Activated CD4-positive, alpha-beta T cell treated with anti-CD3 and anti-CD28 coated beads, Interleukin-2, amount 50 U/mL, for 48 hours (primary cell): ENCODE data around the gene DSEL.

Source experiments
- DNase-seq, 2 experiments: peaks; one replicate each; pipeline ENCODE4 v3.0.0-alpha.2; 2020

Gene DSEL

DNA sequence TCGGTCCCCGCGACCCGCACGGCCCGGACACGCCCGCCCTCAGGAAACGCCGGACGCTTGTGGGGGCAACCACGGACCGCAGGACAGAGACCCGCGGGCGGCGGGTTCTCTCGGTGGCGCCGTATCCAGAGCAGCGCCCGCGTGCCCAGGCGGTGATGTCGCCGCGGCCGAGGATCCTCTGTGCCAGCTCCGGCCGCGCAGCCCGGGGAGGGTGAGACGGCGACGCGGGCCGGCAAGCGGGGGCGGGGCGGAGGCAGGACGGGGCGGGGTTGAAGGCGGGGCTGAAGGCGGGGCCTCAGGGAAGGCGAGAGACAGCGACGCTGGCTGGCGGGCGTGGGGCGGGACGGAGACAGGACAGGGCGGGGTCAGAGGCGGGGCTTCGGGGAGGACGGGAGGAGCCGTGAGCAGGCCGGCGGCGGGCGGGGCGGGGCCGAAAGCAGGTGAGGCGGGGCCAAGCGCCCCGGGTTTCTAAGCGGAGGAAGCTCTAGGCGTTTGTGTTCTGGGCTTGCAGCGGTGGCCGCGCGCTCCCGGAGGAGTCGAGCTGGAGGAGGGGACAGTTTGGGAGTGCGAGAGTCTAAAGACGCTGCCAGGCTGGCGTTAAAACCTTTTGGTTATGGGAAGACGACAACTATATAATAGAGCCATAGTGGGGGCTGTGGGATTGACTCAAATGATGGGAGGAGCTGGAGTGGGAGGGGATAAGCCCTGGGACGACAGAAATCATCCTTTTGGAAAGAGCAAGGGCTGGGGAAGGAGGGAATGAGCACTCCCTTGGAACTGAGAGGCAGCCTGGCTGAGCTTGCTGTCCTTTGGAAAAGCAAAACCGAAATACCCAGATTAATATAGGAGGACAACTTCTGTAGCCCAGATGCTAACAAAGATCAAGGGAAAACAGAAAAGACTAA is at the start of gene DSEL:
Gene DSEL (minus strand): TSS at position 182 of the 905 bp plus-strand sequence. CDS start 2,112 bp downstream, outside the sequence.
- DNase-seq = peak; percentile 98 to 99

DNA sequence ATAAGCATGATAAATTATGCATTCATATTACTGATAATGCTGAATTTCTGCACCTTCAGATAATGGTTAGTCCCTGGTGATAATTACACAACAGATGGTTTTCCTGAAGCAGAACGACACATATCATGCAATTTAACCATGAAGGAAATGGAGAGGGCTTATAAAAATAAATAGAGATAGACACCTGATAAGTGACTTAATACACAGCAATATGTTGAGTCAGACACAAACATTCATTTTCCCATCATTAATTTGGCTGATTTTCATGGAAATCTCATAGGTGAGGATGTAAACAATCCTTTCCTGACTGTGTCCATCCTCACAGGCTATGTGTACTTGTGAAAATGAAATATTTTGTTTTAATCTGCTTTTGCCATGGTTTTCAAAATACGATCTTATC is 36.9 kb upstream of the DSEL start:
- DNase-seq = no peak

DNA sequence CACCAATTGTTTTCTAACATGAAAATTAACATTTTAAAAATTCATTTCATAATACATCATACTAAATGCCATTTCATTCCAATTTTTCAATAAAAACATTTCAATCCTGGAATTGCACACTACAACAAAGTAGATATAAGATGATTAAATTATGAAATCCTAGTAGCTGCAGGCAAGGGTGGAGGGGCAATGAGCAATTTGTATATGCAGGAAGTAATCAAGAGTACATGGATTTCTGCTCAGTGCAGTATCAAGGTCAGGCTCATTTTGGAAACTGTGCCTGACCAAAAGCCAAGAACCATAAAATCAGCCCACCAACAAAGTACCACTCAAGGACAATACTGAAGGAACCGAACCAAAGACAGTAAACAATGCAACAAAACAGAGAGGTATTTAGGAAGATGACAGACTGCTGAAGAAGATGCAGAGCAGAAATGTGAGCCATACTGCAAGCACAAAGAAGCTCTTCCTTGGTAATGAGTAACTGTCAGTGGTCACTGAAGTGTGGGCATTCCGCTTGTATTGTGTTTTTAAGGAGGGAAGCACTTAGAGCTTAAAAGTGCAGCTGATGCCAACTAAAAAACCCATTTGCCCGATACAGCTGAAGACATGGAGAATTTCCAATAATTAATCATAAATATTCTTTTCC is 34.5 kb upstream of the DSEL start:
- DNase-seq = no peak

DNA sequence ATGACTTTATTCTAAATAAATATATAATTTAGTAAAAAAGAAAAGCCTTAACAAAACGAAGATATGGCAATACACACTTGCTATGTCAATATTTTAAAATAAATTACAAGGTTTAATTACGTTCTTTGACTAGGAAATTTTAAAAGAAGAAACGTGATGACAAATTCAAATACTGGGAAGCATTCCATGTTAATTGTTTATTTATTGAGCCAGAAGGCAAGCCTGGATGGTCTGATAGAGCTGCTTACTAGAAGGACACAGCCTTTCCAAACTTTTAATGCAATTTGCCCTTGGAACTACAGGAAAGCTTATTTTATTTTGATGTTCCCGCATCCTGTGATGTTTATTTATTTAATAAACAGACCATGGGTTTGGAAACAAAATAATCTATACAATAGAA is 33.4 kb upstream of the DSEL start:
- no peak for DNase-seq

DNA sequence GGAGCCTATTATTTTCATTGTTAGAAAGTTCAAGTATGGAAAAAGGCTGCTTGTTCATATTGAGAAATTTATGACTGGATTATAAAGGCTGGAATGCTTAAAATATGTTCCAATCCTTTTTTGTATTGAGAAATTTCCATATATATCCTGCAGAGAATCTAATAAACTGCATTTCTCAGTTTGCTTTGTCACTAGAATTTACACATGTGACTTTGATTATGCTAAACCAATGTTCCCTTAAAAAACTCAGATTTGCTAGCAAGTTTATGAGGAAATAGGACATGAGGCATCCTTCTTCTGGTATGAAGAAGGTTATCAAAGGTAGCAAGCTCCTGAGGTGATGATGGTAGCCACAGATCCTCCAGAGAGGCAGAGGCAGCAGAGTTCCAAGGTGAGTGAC is 29.2 kb upstream of the DSEL start:
- DNase-seq = no peak

DNA sequence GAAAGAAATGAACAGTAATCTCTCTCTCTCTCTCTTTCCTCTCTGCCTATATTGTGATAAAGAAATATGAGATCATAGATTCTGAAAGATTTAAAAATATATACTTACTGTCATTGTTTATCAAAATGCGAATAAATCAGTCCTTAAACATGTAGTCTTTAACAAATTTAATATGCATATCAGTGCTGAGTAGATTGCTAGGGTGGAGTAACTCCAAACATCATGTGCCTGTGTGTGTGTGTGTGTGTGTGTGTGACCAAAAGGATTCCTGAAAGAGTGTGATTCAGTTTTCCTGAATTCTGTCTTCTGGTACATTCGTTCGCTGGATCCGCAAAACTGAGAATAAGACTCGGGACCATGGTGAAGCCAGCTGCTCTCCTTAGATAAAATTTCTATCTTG is 24.0 kb upstream of the DSEL start:
- DNase-seq = no peak

DNA sequence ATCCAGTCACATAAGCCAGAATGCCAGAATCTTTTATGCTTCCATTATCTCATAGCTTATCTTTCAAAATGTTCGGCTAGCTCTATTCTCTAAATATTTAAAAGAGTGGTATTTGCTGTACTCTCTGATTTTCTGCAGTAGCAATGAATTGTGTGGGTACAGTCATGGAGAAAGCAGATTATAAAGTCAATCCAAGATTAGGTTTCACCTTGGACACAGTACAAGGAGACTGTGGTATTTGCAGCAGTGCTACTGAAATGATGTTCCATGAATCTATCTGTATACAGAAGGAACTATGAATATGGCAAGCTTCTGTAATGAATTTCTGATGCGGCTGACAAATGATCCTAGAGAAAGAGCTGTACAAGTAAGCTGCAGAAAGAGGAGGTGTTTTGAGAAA is 15.4 kb upstream of the DSEL start:
- no peak for DNase-seq

DNA sequence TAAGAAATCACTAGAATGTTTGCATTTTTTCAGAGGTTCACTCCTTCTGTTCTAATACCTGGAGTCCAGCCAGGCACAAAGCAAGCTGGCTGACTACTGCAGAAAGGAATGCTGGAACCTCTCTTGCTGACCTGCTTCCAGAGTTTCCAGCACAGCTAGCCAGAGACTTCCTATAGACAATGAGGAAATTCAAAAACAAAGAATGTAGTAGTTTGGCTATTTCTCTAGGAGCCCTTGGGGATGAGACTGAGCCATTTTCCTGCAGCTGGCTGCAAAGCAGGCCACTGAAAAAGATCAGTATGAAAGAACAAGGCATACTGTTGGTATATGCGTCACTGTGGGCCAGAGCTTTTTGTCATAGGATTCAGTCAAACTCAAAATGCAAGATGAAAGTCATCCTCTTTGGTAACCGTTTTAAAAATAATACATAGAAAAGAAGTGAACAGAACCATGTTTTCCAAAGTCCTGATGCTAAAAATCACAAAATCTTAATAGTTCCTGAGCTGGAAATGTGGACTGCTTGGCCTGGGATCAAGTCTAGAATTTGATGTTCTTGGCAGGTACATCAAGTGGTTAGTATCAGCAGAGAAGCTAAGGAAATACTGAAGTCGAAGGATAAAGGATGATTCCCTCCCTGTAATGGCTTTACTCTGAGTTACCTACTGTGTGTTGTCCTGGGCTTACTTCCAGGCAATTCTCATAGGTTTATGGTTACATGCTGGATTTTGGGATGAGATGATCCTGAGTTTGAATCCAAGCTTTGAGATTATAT is 9.0 kb upstream of the DSEL start:
- no peak for DNase-seq

DNA sequence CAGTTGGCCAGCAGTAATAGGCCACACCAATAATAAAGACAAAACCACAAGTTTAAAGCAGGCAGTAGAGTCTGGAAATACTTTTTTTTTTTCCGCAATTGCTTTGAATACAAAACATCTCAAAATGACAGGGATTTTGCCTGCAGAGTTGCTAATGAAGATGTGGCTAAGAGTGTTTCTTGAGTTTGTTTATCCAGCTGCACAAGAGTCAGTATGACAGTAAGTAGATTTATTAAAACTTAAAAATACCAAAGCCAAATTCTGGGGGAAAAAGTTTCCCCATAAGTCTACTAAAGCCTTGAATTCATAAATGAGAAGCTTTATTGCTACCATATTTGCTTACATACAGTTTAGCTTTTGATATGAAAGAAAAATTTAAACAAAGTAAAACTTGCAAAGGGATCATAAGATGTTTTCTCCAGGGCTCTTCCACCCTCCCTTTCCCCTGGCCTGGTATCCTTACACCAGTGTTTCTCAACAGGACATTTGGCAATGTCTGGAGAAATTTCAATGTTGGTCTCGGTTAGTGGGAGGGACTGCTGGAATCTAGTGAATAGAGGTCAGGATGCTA is 3.9 kb upstream of the DSEL start:
- no peak for DNase-seq

DNA sequence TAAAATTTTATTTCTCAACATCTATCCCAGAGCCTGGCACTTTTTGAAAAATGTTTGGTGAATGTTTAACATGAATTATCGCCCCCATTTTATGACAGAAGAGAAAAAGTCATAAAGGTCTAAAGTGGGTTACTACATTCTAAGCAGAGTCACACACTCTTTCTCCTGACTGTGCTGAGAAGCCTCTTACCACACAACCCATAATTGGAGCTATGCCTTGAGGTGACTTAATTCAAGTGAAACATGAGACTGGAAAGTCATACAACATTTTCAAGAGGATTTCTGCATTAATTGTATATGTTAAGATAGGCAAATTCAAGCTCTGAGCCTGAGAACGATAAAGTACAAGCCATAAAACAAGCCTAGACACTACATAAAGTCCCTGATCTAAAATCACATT is 3.1 kb upstream of the DSEL start:
- DNase-seq = no peak

DNA sequence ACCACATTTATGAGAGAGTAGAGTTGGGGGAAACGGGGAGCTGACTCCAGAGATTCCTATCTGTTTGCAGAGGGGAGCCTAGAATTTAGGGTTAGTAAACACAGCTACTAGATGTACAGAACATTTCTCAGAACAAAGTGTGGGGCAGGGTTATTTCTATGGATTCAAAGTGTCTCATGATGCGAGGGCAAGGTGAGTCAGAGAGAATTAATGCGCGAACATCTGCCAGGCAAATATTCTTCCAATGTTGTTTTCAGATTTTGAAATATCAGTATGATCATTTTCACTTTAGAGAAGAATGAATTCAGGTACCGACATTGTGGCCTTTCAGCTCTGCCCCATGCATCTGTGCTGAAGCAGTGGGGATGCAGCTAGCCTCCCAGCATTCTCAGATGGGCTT is 2.0 kb upstream of the DSEL start:
- no peak for DNase-seq

DNA sequence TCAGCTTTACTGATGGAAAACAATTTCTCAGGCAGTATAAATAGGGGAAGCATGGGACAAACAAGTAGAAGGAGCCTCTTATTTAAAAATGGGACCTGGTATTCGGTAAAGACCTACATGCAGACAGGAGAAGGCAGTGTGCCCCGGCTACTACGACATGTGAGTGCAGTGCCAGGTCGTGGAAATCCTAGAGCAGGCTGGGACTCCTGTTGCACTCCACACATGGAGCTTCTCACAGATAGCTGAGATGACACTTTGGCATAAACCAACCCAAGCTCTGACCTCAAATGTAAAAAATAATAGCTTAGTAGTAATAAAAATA is 885 bp upstream of the DSEL start:
- DNase-seq = peak in 1 of 2 experiments; percentile 6

DNA sequence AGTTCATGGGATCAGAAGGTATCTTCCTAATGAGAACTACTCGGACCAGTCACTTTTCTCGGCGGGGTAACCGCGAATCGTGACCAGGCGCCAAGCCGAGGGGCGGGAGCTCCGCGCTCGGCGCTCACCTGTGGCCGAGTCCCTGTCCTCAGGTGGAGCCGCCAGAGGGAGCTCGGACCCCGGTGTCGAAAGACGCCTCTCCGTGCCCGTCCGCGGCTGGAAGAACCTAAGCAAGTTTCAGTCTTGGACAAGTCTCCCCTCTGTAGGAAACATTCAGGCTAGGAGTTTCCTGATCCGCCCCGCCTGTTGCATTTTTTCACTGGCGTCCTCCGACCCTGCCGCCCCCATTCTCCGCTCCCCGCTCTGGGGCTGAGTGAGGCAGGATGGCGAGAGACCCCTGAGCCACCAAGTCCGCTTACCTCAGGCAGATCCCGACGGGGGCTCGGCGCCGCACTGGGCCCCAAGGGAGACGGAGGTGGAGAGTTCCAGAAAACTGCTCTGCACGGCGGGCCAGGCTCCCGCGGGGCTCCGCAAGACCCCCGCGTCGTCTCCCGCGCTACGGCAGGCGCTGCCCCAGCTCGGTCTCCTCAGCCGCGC is 480 bp downstream of the DSEL start:
- peak; percentile 68 to 72 for DNase-seq

DNA sequence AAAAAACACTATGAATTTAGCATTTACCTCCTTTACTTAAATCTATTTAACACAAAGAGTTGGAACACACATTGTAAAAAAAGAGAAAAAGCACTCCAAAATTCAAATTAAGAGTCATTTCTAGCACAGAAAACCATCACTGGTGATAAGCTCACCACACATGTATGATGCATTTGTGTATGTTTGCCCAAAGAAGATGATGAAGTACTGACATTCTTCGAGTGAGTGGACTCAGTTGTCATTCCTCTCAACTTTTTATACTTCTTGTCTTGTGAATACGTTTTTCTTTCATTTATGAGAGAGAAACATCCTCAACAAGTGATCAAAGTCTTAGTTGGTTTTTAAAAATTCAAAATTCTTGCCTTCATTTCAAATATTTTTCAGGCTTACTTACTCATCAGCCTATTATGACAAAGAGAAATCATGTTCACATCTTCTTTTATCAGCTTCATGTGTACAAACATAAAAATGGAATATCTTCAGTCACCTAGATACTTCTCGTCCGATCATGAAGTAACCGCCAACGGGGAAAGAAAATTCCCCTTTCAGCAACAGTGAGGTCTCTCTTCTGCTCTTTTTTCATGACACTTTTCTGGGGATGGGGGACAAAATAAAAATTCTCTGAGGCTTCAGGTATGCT is 1.5 kb downstream of the DSEL start:
- DNase-seq = no peak

DNA sequence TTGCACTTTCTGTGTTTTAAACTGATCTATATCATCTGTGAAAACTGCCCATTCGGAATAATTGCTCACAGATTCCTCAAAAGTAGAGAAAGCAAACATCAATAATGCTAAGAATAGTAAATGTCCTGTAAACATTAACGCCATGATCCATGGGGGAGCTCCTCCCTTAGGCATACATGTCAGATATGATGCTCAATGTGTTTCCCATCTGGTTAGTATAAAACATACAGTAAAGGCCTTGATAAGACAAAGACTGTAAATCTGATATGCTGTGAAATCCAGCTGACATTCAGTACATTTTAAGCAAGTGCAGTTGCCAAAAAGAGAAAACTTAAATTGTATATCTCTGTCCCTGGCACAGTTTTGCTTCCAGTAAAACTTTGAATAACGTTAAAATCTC is 2.1 kb downstream of the DSEL start:
- no peak for DNase-seq

DNA sequence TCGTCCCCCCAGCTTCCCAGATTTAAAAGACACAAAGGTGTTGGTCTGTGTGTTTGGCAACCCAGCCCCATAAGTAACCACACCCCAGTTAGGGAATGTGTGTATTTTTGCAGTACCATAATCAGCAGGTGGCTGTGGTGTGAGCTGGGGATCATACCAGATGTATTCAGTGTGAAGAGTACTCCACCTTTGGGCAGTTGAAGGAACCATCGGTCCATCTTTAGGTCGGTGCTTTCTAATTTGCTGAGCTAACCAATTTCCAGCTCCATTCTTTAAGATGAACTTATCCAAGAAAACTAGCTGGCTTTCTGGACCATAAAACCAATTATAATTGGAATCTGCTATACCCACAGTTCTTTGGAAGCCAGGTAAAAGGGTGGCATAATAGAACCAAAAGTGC is 3.2 kb downstream of the DSEL start:
- DNase-seq = no peak

DNA sequence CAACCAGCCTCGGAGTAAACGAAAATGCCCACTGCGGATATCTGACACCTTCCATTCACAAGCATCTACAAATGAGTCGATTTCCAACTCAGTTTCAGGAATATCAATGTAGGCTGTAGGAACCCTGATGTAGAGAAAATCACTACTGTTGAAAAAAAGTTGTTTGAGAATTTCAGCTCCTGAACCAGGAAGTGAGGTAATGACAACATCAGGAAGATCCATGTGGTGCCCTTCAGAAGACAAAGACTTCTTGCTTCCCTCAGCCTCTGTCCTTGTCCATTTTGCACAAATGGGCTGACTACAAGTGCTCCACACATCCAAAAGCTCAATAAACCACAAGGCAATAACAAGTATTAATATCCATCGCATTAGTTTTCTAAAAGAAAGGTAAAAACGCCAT is 4.7 kb downstream of the DSEL start:
- no peak for DNase-seq

DNA sequence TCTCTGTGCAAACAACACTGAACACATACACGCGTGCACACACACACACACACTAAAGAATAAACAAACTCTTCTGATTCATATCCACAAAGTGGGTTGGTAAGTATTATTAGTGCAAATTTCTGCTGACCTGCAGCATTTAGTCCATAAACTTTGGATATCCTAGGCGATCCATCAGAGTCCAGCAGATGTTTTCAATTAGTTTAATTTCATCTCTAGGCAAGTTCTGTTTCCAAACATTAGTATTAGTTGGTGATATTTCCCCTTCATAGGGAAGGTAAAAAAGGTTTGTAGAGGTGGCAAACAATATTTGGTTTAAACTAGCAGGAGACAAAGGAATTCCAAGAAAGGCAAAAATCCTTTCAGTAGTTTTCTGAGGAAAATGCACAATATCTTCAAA is 5.7 kb downstream of the DSEL start:
- no peak for DNase-seq

DNA sequence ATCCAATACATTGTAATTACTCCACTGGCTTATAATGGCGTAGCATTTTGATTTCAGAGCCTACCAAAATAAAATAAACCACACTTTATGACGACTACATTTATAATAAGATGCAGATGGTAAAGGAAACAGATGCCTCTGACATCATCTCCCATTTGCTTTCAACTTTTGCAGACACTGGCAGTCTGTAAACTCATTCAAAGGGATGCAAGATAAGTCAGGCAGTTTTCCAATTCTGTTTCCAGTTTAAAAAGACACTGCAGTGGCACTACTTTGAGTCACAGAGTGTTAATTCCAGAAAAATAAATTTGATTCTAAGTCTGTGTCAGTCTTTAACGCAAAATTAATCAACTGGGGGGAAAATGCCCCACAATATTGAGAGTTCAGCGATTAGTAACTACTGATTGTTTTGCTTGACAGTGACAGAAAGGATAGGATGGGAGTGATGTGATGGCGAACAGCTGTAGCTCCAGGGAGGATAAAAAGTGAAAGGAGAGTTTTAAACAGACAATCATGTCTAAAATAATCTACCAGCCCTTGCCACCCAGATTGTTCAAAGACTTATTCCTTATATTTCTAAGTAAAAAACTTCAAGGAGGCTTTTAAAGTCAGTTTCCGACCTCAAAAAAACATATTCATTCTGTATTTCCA is 6.7 kb downstream of the DSEL start:
- no peak for DNase-seq

DNA sequence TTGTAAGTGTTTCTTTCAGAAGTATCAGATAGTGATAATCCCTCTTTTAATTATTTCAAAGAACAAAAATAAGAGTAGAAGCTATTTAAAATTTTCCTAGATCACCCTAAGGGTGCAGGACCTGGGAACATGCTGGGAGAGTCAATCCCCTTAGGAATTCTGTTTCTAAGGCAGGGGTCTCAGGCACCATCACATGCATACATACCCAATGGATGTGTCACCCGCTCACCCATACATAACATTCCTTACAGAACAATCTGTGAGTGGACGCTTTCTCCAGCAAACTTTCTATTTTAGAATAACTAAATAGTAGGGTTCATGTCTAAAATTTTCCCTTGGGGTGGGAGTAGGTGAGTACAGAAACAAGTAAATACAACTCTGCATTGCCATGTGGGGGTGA is 8.4 kb downstream of the DSEL start:
- no peak for DNase-seq

DNA sequence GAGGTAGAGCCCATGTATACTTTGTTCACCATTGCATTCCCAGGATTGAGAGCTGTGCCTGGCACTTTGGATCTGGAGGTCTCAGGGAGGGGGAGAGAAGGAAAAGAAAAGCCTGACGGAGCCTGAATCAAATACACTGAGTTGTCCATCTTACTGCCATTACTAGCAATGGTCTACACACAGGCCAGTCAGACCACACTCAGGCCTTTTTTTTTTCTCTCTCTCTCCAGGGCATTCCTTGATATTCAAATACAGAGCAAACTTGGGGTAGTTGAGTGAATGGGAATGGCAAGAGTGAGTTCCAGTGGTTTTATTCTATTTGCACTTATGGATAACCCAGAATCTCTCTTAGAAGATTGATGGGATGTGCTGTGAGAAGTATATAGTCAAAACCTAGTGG is 11.8 kb downstream of the DSEL start:
- no peak for DNase-seq
